ENCODE results near the gene TRIP11.
A peak's percentile ranks its signal among the peaks of the same experiment; 100 is the strongest.

The TRIP11 gene

GRCh38 chr14:92009604-92010003 is 30.3 kb downstream of the TRIP11 start:
- DNase-seq: no peak

- DNase-seq: peak; percentile 5
Observed at GRCh38 chr14:92005019-92005418, 34.8 kb downstream of the TRIP11 start.

- DNase-seq: no peak
Observed at GRCh38 chr14:92004062-92004461, 35.8 kb downstream of the TRIP11 start.

GRCh38 chr14:91998667-91999570 is 40.9 kb downstream of the TRIP11 start:
- peak; percentile 16 for DNase-seq

- DNase-seq: no peak
Observed at GRCh38 chr14:91997492-91997891, 42.4 kb downstream of the TRIP11 start.

GRCh38 chr14:91996948-91997371 is 42.9 kb downstream of the TRIP11 start:
- DNase-seq: peak; percentile 54

- DNase-seq: no peak
Observed at GRCh38 chr14:91987192-91987591, 52.7 kb downstream of the TRIP11 start.

GRCh38 chr14:91985521-91986255 is 54.2 kb downstream of the TRIP11 start:
- DNase-seq: no peak

GRCh38 chr14:91985008-91985407 is 54.9 kb downstream of the TRIP11 start:
- no peak for DNase-seq

GRCh38 chr14:91983588-91983987 is 56.3 kb downstream of the TRIP11 start:
- DNase-seq: no peak

- no peak for DNase-seq
Observed at GRCh38 chr14:91980157-91980556, 59.7 kb downstream of the TRIP11 start.

GRCh38 chr14:91977884-91978283 is 62.0 kb downstream of the TRIP11 start:
- no peak for DNase-seq

GRCh38 chr14:91975763-91976162 is 64.1 kb downstream of the TRIP11 start:
- DNase-seq: no peak

- DNase-seq: no peak
Observed at GRCh38 chr14:91971188-91971778, 68.6 kb downstream of the TRIP11 start.

- peak; percentile 46 for DNase-seq
Observed at GRCh38 chr14:91968280-91968679, 71.6 kb downstream of the TRIP11 start.

GRCh38 chr14:91964724-91965123 is 75.1 kb downstream of the TRIP11 start:
- DNase-seq: no peak

GRCh38 chr14:91964011-91964410 is 75.8 kb downstream of the TRIP11 start:
- DNase-seq: no peak

GRCh38 chr14:91963465-91963864 is 76.4 kb downstream of the TRIP11 start:
- DNase-seq: no peak

GRCh38 chr14:91961297-91962220 is 78.3 kb downstream of the TRIP11 start:
- no peak for DNase-seq

GRCh38 chr14:91957876-91958313 is 82.0 kb downstream of the TRIP11 start:
- no peak for DNase-seq

- DNase-seq: no peak
Observed at GRCh38 chr14:91956616-91957015, 83.2 kb downstream of the TRIP11 start.

- no peak for DNase-seq
Observed at GRCh38 chr14:91955168-91955567, 84.7 kb downstream of the TRIP11 start.

All from CD4-positive, alpha-beta T cell treated with Interleukin-21 for 1 hour (primary cell).